NT2/D1 (cell line): ENCODE measurements around the gene WDR86.

Experiments
- YY1 ChIP-seq: IDR thresholded peaks from 2 replicates; pipeline ENCODE4 v1.6.1; 2011; ENCODE audit not compliant: insufficient read length, insufficient read depth
- ZNF274 ChIP-seq: IDR thresholded peaks from 2 replicates; pipeline ENCODE4 v1.6.1; 2011; ENCODE audit warnings: mild to moderate bottlenecking, low read depth, low read length

DNA sequence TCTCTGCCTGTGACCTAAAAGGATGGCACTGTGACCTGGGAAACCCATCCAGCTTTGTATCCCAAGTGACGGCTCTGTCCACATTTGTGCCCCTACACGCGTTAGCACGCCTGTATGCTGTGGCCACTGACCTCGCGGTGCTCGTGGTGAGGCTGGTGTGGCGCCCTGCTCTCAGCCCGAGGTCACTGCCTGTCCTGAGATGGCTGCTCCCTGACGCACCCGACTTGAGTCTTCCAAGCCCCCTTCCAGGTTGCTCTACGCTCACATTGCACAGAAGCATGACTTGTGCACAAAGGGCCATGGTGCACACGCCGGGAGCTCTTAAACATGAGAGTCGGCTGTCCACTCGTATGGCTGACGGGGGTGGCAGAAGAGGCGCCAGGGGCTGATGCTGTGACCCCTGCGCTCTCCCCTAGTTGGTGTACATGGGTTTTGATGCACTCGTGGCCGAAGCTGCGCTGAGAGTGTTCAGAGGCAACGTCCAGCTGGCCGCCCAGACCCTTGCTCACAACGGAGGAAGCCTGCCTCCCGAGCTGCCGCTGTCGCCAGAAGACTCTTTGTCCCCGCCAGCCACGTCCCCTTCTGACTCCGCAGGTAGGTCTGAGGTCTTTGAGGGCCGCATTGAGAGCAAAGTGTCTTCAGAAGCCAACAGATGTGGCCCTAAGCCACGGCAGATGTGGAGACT is 33.5 kb downstream of the WDR86 start:
- no peak for TF ChIP-seq ZNF274
- TF ChIP-seq YY1, result no peak
